Measurements from ENCODE around the gene ZNF215. TPM values are rescaled to one million over a fixed set of nuclear protein-coding genes. Genes with fewer than 3 reads are reported as not detected.

Gene ZNF215
- total and polyA plus RNA-seq, 2 of the 13 experiments (the other 11 are each of a cell fraction or from before 2014, with no cell fraction given) = not detected

DNA sequence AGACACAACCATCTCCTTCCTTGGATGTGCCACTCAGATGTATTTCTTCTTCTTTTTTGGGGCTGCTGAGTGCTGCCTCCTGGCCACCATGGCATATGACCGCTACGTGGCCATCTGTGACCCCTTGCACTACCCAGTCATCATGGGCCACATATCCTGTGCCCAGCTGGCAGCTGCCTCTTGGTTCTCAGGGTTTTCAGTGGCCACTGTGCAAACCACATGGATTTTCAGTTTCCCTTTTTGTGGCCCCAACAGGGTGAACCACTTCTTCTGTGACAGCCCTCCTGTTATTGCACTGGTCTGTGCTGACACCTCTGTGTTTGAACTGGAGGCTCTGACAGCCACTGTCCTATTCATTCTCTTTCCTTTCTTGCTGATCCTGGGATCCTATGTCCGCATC lies 49.3 kb upstream of the ZNF215 start:
- no peak overlapping the region for H3K27ac ChIP-seq (ENCODE audit: extremely low read length, insufficient read depth, low read length)

More for the DNA sequence above, 49.3 kb upstream of the ZNF215 start:
- ChIA-PET POLR2A (no interaction called here), CTCF (ENCODE audit: low intra/inter-chr PET ratio, low total read pairs) (no interaction called here)
- Histone ChIP-seq H3K9me3 (ENCODE audit: low read length) (no peaks in the 10 kb centered on the region), H3K9ac (ENCODE audit: insufficient read depth, low read depth, low read length) (no peak overlapping the region), H2AFZ (ENCODE audit: low read length) (no peak overlapping the region), H3K36me3 (replicated peaks in 1 of 2; ENCODE audit: control insufficient read depth in 1 of 2, insufficient read depth in 2 of 2, low read length in 2 of 2) (no peaks in the 10 kb centered on the region), H3K27me3 (ENCODE audit: control insufficient read depth in 1 of 2, insufficient read depth in 2 of 2, low read length in 2 of 2) (no peaks in the 10 kb centered on the region), H3K4me2 (ENCODE audit: low read depth, low read length) (no peak overlapping the region), H3K4me3 (replicated peaks in 1 of 3; ENCODE audit: insufficient read depth in 1 of 3, low read depth in 2 of 3, low read length in 3 of 3) (no peak overlapping the region), H3K4me1 (ENCODE audit: insufficient read depth, low read length) (no peaks in the 10 kb centered on the region), H4K20me1 (ENCODE audit: insufficient read depth, low read length) (no peaks in the 10 kb centered on the region), H3K79me2 (ENCODE audit: insufficient read depth, low read length) (no peaks in the 10 kb centered on the region)
- in situ Hi-C loops (cut with HindIII; ENCODE audit: extremely low pct_ligation_motif_present, low pct_unique_long_range_greater_than_20kb) = no loop called here
- DNase-seq (ENCODE audit: low spot score) (no peak), ATAC-seq (no peak), FAIRE-seq (no peak)
- intact Hi-C loops (cut with micrococcal nuclease; ENCODE audit: unreplicated experiment) = no loop called here
- BruUV-seq (replicated peaks) = no TSS peak
- TF ChIP-seq ZFP91 (CRISPR knock-in tag; IDR thresholded peaks at IDR 0.05; ENCODE audit: borderline replicate concordance) (no peak), SAP130 (CRISPR knock-in tag; IDR thresholded peaks at IDR 0.05; ENCODE audit: low read depth) (no peak), ZNF138 (CRISPR knock-in tag; IDR thresholded peaks at IDR 0.05; ENCODE audit: low read depth) (no peak), YY1 (IDR thresholded peaks at IDR 0.05; ENCODE audit: insufficient read depth, insufficient replicate concordance, low read depth, low read length) (no peak), UBTF (CRISPR knock-in tag; IDR thresholded peaks at IDR 0.05) (no peak), HNRNPLL (IDR thresholded peaks at IDR 0.05; ENCODE audit: low read depth, low read length, poor library complexity, severe bottlenecking) (no peak), SALL1 (CRISPR knock-in tag; IDR thresholded peaks at IDR 0.05) (no peak), ZNF724P (CRISPR knock-in tag; IDR thresholded peaks at IDR 0.05; ENCODE audit: borderline replicate concordance) (no peak), CBX2 (IDR thresholded peaks at IDR 0.05; ENCODE audit: low read depth, low read length) (no peak), CBX2 (CRISPR knock-in tag; IDR thresholded peaks at IDR 0.05; ENCODE audit: low read depth) (no peak), MBNL3 (CRISPR knock-in tag; conservative IDR thresholded peaks at IDR 0.05) (no peak), ZNF710 (CRISPR knock-in tag; IDR thresholded peaks at IDR 0.05; ENCODE audit: borderline replicate concordance) (no peak), ZSCAN22 (CRISPR knock-in tag; IDR thresholded peaks at IDR 0.05) (no peak)
- TF ChIP-seq, protein P1, sequence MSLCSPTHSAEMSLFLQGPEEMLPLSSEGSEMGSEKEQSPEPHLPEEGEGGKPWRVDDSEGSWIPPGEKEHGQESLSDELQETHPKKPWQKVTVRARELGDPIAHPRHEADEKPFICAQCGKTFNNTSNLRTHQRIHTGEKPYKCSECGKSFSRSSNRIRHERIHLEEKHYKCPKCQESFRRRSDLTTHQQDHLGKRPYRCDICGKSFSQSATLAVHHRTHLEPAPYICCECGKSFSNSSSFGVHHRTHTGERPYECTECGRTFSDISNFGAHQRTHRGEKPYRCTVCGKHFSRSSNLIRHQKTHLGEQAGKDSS (CRISPR knock-in tag; IDR thresholded peaks at IDR 0.05; ENCODE audit: borderline replicate concordance, low read depth) = no peak
- TF ChIP-seq, protein P2, sequence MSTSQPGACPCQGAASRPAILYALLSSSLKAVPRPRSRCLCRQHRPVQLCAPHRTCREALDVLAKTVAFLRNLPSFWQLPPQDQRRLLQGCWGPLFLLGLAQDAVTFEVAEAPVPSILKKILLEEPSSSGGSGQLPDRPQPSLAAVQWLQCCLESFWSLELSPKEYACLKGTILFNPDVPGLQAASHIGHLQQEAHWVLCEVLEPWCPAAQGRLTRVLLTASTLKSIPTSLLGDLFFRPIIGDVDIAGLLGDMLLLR (CRISPR knock-in tag; IDR thresholded peaks at IDR 0.05) = no peak
- TF ChIP-seq, protein P3, sequence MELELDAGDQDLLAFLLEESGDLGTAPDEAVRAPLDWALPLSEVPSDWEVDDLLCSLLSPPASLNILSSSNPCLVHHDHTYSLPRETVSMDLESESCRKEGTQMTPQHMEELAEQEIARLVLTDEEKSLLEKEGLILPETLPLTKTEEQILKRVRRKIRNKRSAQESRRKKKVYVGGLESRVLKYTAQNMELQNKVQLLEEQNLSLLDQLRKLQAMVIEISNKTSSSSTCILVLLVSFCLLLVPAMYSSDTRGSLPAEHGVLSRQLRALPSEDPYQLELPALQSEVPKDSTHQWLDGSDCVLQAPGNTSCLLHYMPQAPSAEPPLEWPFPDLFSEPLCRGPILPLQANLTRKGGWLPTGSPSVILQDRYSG (CRISPR knock-in tag; IDR thresholded peaks at IDR 0.05) = no peak
- 3% methylated on average over 3 of the region's 3 CpGs for WGBS (ENCODE audit: low lambda C conversion rate)

All from HepG2 (cell line).